Prostate gland (tissue), 2 donors: ENCODE results near the gene ZNF385B.

Experiments
- POLR2A ChIP-seq: fragments of 450-650 bp; IDR thresholded peaks from one replicate; pipeline ENCODE4 v1.6.1; 2016; ENCODE audit warnings: antibody characterized with exemption, mild to moderate bottlenecking
- TF ChIP-seq, protein P1 (sequence below), 4 experiments: fragments of 200-600 bp in 2 of 4; fragments of 450-650 bp in 2 of 4; sonication (generic) in 2 of 4; IDR thresholded peaks; 1 replicate in 3 of 4; 2 replicates in 1 of 4; pipeline ENCODE4 v1.5.1; 2016 to 2019; ENCODE audit warnings: antibody characterized with exemption in 4 of 4, mild to moderate bottlenecking in 2 of 4, moderate library complexity in 2 of 4

DNA sequence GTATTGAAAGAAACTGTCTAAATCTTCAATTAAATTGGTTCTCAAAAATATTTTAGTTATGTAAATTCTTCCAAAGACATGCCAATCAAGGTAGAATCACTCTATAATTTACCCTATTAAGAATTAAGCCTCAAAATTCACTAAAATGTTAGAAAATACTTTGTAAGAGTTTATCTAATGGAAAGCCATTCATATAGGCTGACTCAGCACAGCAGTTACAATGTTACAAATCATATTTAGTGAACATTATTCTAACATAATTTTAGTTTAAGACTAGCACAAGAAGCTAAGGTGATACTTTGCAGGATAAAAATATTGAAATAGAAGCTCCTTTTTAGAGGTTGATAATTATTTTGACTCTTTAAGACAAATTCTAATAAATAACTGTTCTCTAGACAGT, 137.0 kb downstream of the ZNF385B start:
- TF ChIP-seq POLR2A = no peak
- TF ChIP-seq, protein P1, sequence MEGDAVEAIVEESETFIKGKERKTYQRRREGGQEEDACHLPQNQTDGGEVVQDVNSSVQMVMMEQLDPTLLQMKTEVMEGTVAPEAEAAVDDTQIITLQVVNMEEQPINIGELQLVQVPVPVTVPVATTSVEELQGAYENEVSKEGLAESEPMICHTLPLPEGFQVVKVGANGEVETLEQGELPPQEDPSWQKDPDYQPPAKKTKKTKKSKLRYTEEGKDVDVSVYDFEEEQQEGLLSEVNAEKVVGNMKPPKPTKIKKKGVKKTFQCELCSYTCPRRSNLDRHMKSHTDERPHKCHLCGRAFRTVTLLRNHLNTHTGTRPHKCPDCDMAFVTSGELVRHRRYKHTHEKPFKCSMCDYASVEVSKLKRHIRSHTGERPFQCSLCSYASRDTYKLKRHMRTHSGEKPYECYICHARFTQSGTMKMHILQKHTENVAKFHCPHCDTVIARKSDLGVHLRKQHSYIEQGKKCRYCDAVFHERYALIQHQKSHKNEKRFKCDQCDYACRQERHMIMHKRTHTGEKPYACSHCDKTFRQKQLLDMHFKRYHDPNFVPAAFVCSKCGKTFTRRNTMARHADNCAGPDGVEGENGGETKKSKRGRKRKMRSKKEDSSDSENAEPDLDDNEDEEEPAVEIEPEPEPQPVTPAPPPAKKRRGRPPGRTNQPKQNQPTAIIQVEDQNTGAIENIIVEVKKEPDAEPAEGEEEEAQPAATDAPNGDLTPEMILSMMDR (IDR thresholded peaks at IDR 0.05) = no peak
